SK-N-SH treated with all-trans-retinoic acid at 6 μM for 48 hours (cell line): ENCODE results near the gene JAML.

Source experiments
- ATAC-seq: fragments of 200-7000 bp; cut with Tn5 transposase; 3 replicates; pipeline ENCODE4 v1.9.1; 2020; ENCODE audit warnings: mild to moderate bottlenecking, moderate library complexity
- ARNTL ChIP-seq: fragments of 450-650 bp; formaldehyde crosslinking; IDR thresholded peaks from 2 replicates; pipeline ENCODE4 v1.5.0; 2020; ENCODE audit warnings: low read depth, mild to moderate bottlenecking, moderate library complexity, borderline replicate concordance
- CREB5 ChIP-seq: fragments of 250-450 bp; sonication (Bioruptor Pico); IDR thresholded peaks from 2 replicates; pipeline ENCODE4 v1.5.1; 2020; ENCODE audit warnings: low read depth, mild to moderate bottlenecking, moderate library complexity
- CSRNP3 ChIP-seq: fragments of 250-450 bp; sonication (Bioruptor Pico); IDR thresholded peaks from 2 replicates; pipeline ENCODE4 v1.5.1; 2021; ENCODE audit warnings: mild to moderate bottlenecking, moderate library complexity
- ESRRG ChIP-seq: fragments of 250-450 bp; sonication (Bioruptor Pico); IDR thresholded peaks from 2 replicates; pipeline ENCODE4 v1.6.1; 2021; ENCODE audit warnings: mild to moderate bottlenecking
- GLIS3 ChIP-seq: fragments of 250-450 bp; sonication (Bioruptor Pico); IDR thresholded peaks from 2 replicates; pipeline ENCODE4 v1.5.0; 2020; ENCODE audit warnings: mild to moderate bottlenecking, moderate library complexity
- ISL1 ChIP-seq: fragments of 250-450 bp; sonication (Bioruptor Pico); IDR thresholded peaks from 2 replicates; pipeline ENCODE4 v2.1.2; 2022; ENCODE audit warnings: mild to moderate bottlenecking, moderate library complexity
- OSR1 ChIP-seq: fragments of 250-450 bp; sonication (Bioruptor Pico); IDR thresholded peaks from 2 replicates; pipeline ENCODE4 v1.8.0; 2022; ENCODE audit warnings: moderate library complexity, mild to moderate bottlenecking, inconsistent platforms
- PATZ1 ChIP-seq: fragments of 250-450 bp; sonication (Bioruptor Pico); IDR thresholded peaks from 2 replicates; pipeline ENCODE4 v1.8.0; 2020; ENCODE audit warnings: mild to moderate bottlenecking, moderate library complexity, borderline replicate concordance
- POU6F1 ChIP-seq: fragments of 250-450 bp; sonication (Bioruptor Pico); IDR thresholded peaks from 2 replicates; pipeline ENCODE4 v1.8.0; 2021; ENCODE audit warnings: low read depth, mild to moderate bottlenecking, moderate library complexity, borderline replicate concordance
- RARB ChIP-seq: fragments of 250-450 bp; sonication (Bioruptor Pico); IDR thresholded peaks from 2 replicates; pipeline ENCODE4 v1.8.0; 2021; ENCODE audit warnings: mild to moderate bottlenecking, moderate library complexity
- TOX ChIP-seq: fragments of 250-450 bp; sonication (Bioruptor Pico); IDR thresholded peaks from 2 replicates; pipeline ENCODE4 v1.8.0; 2021; ENCODE audit warnings: mild to moderate bottlenecking, moderate library complexity, borderline replicate concordance
- TSHZ2 ChIP-seq: fragments of 250-450 bp; sonication (Bioruptor Pico); IDR thresholded peaks from 2 replicates; pipeline ENCODE4 v1.5.0; 2020; ENCODE audit warnings: mild to moderate bottlenecking, moderate library complexity
- ZC3H10 ChIP-seq: fragments of 250-450 bp; sonication (Bioruptor Pico); IDR thresholded peaks from 2 replicates; pipeline ENCODE4 v1.5.1; 2021; ENCODE audit warnings: mild to moderate bottlenecking, moderate library complexity
- ZFP3 ChIP-seq: fragments of 250-450 bp; sonication (Bioruptor Pico); IDR thresholded peaks from 2 replicates; pipeline ENCODE4 v1.5.0; 2020; ENCODE audit warnings: mild to moderate bottlenecking, moderate library complexity
- ZNF70 ChIP-seq: fragments of 450-650 bp; formaldehyde crosslinking; IDR thresholded peaks from 2 replicates; pipeline ENCODE4 v1.5.0; 2020; ENCODE audit warnings: mild to moderate bottlenecking, moderate library complexity

JAML gene

GRCh38 chr11:118149493-118149892, 75.3 kb downstream of the JAML start:
- ATAC-seq: no peak
- no peak for TF ChIP-seq TOX (CRISPR knock-in tag)
- no peak for TF ChIP-seq ESRRG
- TF ChIP-seq POU6F1: no peak
- no peak for TF ChIP-seq ZNF70 (CRISPR knock-in tag)
- TF ChIP-seq CSRNP3 (CRISPR knock-in tag): no peak
- no peak for TF ChIP-seq ZC3H10 (CRISPR knock-in tag)
- no peak for TF ChIP-seq RARB (CRISPR knock-in tag)
- no peak for TF ChIP-seq OSR1 (CRISPR knock-in tag)
- TF ChIP-seq ISL1: no peak
- TF ChIP-seq ZFP3 (CRISPR knock-in tag): no peak
- no peak for TF ChIP-seq ARNTL
- TF ChIP-seq TSHZ2: no peak

- ATAC-seq: no peak
- TF ChIP-seq PATZ1 (CRISPR knock-in tag): no peak
- no peak for TF ChIP-seq CREB5
- no peak for TF ChIP-seq GLIS3 (CRISPR knock-in tag)
- no peak for TF ChIP-seq ESRRG
These were observed 76.0 kb downstream of the JAML start for GRCh38 chr11:118148856-118149255.

- ATAC-seq: no peak
- TF ChIP-seq CSRNP3 (CRISPR knock-in tag) (no peak), OSR1 (CRISPR knock-in tag) (no peak)
- TF ChIP-seq, all 23 proteins: peak for 0
These were observed 76.6 kb downstream of the JAML start for GRCh38 chr11:118148240-118148639.

- no peak for TF ChIP-seq ARNTL
- no peak for TF ChIP-seq GLIS3 (CRISPR knock-in tag)
- TF ChIP-seq ZFP3 (CRISPR knock-in tag): no peak
- TF ChIP-seq OSR1 (CRISPR knock-in tag): no peak
- no peak for TF ChIP-seq PATZ1 (CRISPR knock-in tag)
- no peak for ATAC-seq
These were observed 77.3 kb downstream of the JAML start for GRCh38 chr11:118147502-118147901.
